A673 (cell line): ENCODE results near the gene WDR27.

ENCODE experiments used
- CTCF ChIP-seq: fragments of 300-800, 200-600 bp; sonication (generic); conservative IDR thresholded peaks from 2 replicates; pipeline ENCODE4 v1.5.1; 2017; ENCODE audit warnings: low read depth, mild to moderate bottlenecking, antibody characterized with exemption, low read length, moderate library complexity, mixed read lengths
- EZH2 ChIP-seq: fragments of 200-600 bp; sonication (generic); IDR thresholded peaks from 2 replicates; pipeline ENCODE4 v1.6.1; 2017; ENCODE audit warnings: borderline replicate concordance, low read depth, mild to moderate bottlenecking, mixed read lengths, antibody characterized with exemption, low read length; ENCODE audit not compliant: poor library complexity, severe bottlenecking

GRCh38 chr6:169714595-169714994 lies 12.8 kb upstream of the WDR27 start:
- no peak for TF ChIP-seq CTCF
- no peak for TF ChIP-seq EZH2
